Activated CD8-positive, alpha-beta memory T cell treated with anti-CD3 and anti-CD28 coated beads, Interleukin-2, amount 50 U/mL, for 24 hours (primary cell): ENCODE data around the gene UBQLN1.
"Not testable (repeated sequence)": the region's sequence is repeated elsewhere in the genome, so short reads cannot be mapped to it uniquely, and the experiment has no call there.

Experiments
- DNase-seq: peaks from one replicate; pipeline ENCODE4 v3.0.0-alpha.2; 2020; ENCODE audit errors: extremely low read depth

Gene UBQLN1

GRCh38 chr9:83707768-83708514 is at the start of gene UBQLN1:
Gene UBQLN1, minus strand, starts transcription at chr9:83707958. Its CDS starts 279 bp downstream, at chr9:83707679.
- peak; percentile 74 for DNase-seq

- DNase-seq: no peak
Measured at GRCh38 chr9:83754383-83754977, 46.7 kb upstream of the UBQLN1 start.

- no peak for DNase-seq
Measured at GRCh38 chr9:83749706-83750105, 41.9 kb upstream of the UBQLN1 start.

GRCh38 chr9:83744206-83744605 is 36.4 kb upstream of the UBQLN1 start:
- no peak for DNase-seq

- no peak for DNase-seq
Measured at GRCh38 chr9:83733739-83734138, 26.0 kb upstream of the UBQLN1 start.

GRCh38 chr9:83728591-83729368 is 21.0 kb upstream of the UBQLN1 start:
- DNase-seq: not testable (repeated sequence)

- DNase-seq: no peak
Measured at GRCh38 chr9:83724436-83724835, 16.7 kb upstream of the UBQLN1 start.

- DNase-seq: no peak
Measured at GRCh38 chr9:83722726-83723495, 15.2 kb upstream of the UBQLN1 start.

GRCh38 chr9:83721509-83721908 is 13.8 kb upstream of the UBQLN1 start:
- no peak for DNase-seq

GRCh38 chr9:83715794-83716193 is 8.0 kb upstream of the UBQLN1 start:
- no peak for DNase-seq

- DNase-seq: no peak
Measured at GRCh38 chr9:83715221-83715620, 7.5 kb upstream of the UBQLN1 start.

GRCh38 chr9:83714329-83714728 is 6.6 kb upstream of the UBQLN1 start:
- DNase-seq: no peak

GRCh38 chr9:83708515-83709158 is 879 bp upstream of the UBQLN1 start:
- DNase-seq: peak; percentile 14

- peak; percentile 39 for DNase-seq
Measured at GRCh38 chr9:83707518-83707767, 315 bp downstream of the UBQLN1 start.

GRCh38 chr9:83706676-83707517 is 861 bp downstream of the UBQLN1 start:
- peak; percentile 35 for DNase-seq

GRCh38 chr9:83705219-83705651 is 2.5 kb downstream of the UBQLN1 start:
- not testable (repeated sequence) for DNase-seq

- DNase-seq: no peak
Measured at GRCh38 chr9:83701769-83702168, 6.0 kb downstream of the UBQLN1 start.

- no peak for DNase-seq
Measured at GRCh38 chr9:83701286-83701685, 6.5 kb downstream of the UBQLN1 start.

- no peak for DNase-seq
Measured at GRCh38 chr9:83699615-83700014, 8.1 kb downstream of the UBQLN1 start.

GRCh38 chr9:83698976-83699585 is 8.7 kb downstream of the UBQLN1 start:
- DNase-seq: no peak
